HepG2 (cell line): ENCODE results near the gene CD300A. TPM values are rescaled to one million over a fixed set of nuclear protein-coding genes. Genes with fewer than 3 reads are reported as not detected.

Source experiments
- ETV5 ChIP-seq: IDR thresholded peaks from 2 replicates; pipeline ENCODE4 v1.6.1; 2018; ENCODE audit warnings: missing biosample characterization, missing genetic modification reagents, inconsistent platforms, borderline replicate concordance
- FOSL2 ChIP-seq: sonication (generic); formaldehyde crosslinking; IDR thresholded peaks from 2 replicates; pipeline ENCODE4 v1.4.0; 2020; ENCODE audit warnings: missing genetic modification reagents
- MTF2 ChIP-seq: sonication (generic); formaldehyde crosslinking; IDR thresholded peaks from 2 replicates; pipeline ENCODE4 v1.5.0; 2020; ENCODE audit warnings: missing genetic modification reagents, borderline replicate concordance
- MZF1 ChIP-seq: sonication (generic); formaldehyde crosslinking; IDR thresholded peaks from 2 replicates; pipeline ENCODE4 v1.8.1; 2023; ENCODE audit warnings: mild to moderate bottlenecking, missing genetic modification reagents, borderline replicate concordance
- PCBP1 ChIP-seq: fragments of 200-400 bp; formaldehyde crosslinking; IDR thresholded peaks from 2 replicates; pipeline ENCODE4 v1.6.1; 2017; ENCODE audit warnings: mild to moderate bottlenecking, low read depth, low read length, borderline replicate concordance
- PRPF4 ChIP-seq: fragments of 200-400 bp; formaldehyde crosslinking; IDR thresholded peaks from 2 replicates; pipeline ENCODE4 v1.6.1; 2016; ENCODE audit warnings: low read length, low read depth; ENCODE audit not compliant: poor library complexity, severe bottlenecking
- RBM39 ChIP-seq: fragments of 200-400 bp; formaldehyde crosslinking; IDR thresholded peaks from one replicate; pipeline ENCODE4 v1.6.1; 2018; ENCODE audit warnings: antibody characterized with exemption, mild to moderate bottlenecking, low read depth, low read length; ENCODE audit not compliant: poor library complexity, severe bottlenecking
- ZNF333 ChIP-seq: sonication (generic); formaldehyde crosslinking; IDR thresholded peaks from 2 replicates; pipeline ENCODE4 v1.4.0; 2020; ENCODE audit warnings: mild to moderate bottlenecking, missing genetic modification reagents, borderline replicate concordance
- ZNF350 ChIP-seq: sonication (generic); formaldehyde crosslinking; IDR thresholded peaks from 2 replicates; pipeline ENCODE4 v1.4.0; 2020; ENCODE audit warnings: mild to moderate bottlenecking, low read depth, missing genetic modification reagents, borderline replicate concordance
- ZNF468 ChIP-seq: sonication (generic); formaldehyde crosslinking; IDR thresholded peaks from 2 replicates; pipeline ENCODE4 v1.8.0; 2022; ENCODE audit warnings: mild to moderate bottlenecking, moderate library complexity, missing genetic modification reagents
- polyA plus RNA-seq, 8 experiments: library from polyadenylated mRNA; depleted of rRNA in 3 of 8; stranded (reverse) in 7 of 8; unstranded in 1 of 8; fragments of >200 nt; fragmentation: Illumina TruSeq in 4 of 8; extraction: Trizol in 4 of 8; gene quantifications; 2 replicates each; pipeline versions ENCODE4 v1.2.1 to v1.2.3, GENCODE V29; 2011 to 2016; ENCODE audit warnings: low read depth in 4 of 8, missing spikeins in 1 of 8, mixed read lengths in 1 of 8; ENCODE audit not compliant: insufficient read depth in 1 of 8
- total RNA-seq, 5 experiments: library from RNA; depleted of rRNA; stranded (reverse); fragments of >200 nt; fragmentation: Illumina TruSeq; extraction: Trizol; gene quantifications; 2 replicates each; pipeline ENCODE4 v1.2.3, GENCODE V29; 2016; ENCODE audit warnings: low read depth in 1 of 5
- TF ChIP-seq, protein P1 (sequence below): sonication (generic); formaldehyde crosslinking; conservative IDR thresholded peaks from 2 replicates; pipeline ENCODE4 v1.4.0; 2020; ENCODE audit warnings: mild to moderate bottlenecking, missing genetic modification reagents, moderate library complexity
- TF ChIP-seq, protein P2 (sequence below): sonication (generic); formaldehyde crosslinking; IDR thresholded peaks from 2 replicates; pipeline ENCODE4 v1.4.0; 2020; ENCODE audit warnings: low read depth, mild to moderate bottlenecking, missing genetic modification reagents
- TF ChIP-seq, protein P3 (sequence below): conservative IDR thresholded peaks from 2 replicates; pipeline ENCODE4 v1.6.1; 2018; ENCODE audit warnings: missing genetic modification reagents
- TF ChIP-seq, protein P4 (sequence below): sonication (generic); formaldehyde crosslinking; IDR thresholded peaks from 2 replicates; pipeline ENCODE4 v1.5.0; 2020; ENCODE audit warnings: mild to moderate bottlenecking, missing genetic modification reagents
- TF ChIP-seq, protein P5 (sequence below): sonication (generic); formaldehyde crosslinking; IDR thresholded peaks from 2 replicates; pipeline ENCODE4 v1.4.0; 2020; ENCODE audit warnings: low read depth, missing genetic modification reagents

Gene CD300A
- total and polyA plus RNA-seq, 2 of the 13 experiments (the other 11 are each of a cell fraction or from before 2014, with no cell fraction given), result not detected

DNA sequence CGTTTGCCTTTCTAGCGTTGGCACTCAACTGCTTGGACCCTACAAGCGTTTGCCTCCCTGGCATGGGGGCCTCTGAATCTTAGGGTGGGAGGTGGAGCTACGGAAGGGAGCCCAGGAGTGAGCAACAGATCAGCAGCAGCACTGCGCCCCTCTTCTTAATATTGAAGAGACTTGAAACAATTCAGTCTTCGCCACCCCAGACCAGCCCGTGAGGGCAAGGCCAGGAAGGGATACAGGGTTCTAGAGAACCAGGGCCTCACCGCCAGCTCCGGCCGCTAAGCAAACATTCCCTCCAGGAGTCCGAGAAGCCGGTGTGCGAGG is 36.1 kb upstream of the CD300A start (continued):
- TF ChIP-seq, protein P1, sequence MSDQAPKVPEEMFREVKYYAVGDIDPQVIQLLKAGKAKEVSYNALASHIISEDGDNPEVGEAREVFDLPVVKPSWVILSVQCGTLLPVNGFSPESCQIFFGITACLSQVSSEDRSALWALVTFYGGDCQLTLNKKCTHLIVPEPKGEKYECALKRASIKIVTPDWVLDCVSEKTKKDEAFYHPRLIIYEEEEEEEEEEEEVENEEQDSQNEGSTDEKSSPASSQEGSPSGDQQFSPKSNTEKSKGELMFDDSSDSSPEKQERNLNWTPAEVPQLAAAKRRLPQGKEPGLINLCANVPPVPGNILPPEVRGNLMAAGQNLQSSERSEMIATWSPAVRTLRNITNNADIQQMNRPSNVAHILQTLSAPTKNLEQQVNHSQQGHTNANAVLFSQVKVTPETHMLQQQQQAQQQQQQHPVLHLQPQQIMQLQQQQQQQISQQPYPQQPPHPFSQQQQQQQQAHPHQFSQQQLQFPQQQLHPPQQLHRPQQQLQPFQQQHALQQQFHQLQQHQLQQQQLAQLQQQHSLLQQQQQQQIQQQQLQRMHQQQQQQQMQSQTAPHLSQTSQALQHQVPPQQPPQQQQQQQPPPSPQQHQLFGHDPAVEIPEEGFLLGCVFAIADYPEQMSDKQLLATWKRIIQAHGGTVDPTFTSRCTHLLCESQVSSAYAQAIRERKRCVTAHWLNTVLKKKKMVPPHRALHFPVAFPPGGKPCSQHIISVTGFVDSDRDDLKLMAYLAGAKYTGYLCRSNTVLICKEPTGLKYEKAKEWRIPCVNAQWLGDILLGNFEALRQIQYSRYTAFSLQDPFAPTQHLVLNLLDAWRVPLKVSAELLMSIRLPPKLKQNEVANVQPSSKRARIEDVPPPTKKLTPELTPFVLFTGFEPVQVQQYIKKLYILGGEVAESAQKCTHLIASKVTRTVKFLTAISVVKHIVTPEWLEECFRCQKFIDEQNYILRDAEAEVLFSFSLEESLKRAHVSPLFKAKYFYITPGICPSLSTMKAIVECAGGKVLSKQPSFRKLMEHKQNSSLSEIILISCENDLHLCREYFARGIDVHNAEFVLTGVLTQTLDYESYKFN (CRISPR knock-in tag), result no peak
- no peak for TF ChIP-seq PCBP1
- no peak for TF ChIP-seq PRPF4
- TF ChIP-seq, protein P2, sequence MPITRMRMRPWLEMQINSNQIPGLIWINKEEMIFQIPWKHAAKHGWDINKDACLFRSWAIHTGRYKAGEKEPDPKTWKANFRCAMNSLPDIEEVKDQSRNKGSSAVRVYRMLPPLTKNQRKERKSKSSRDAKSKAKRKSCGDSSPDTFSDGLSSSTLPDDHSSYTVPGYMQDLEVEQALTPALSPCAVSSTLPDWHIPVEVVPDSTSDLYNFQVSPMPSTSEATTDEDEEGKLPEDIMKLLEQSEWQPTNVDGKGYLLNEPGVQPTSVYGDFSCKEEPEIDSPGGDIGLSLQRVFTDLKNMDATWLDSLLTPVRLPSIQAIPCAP (CRISPR knock-in tag), result no peak
- TF ChIP-seq ZNF350, result no peak
- no peak for TF ChIP-seq MZF1
- no peak for TF ChIP-seq FOSL2 (CRISPR knock-in tag)
- TF ChIP-seq ZNF468 (CRISPR knock-in tag), result no peak
- TF ChIP-seq ETV5 (CRISPR knock-in tag), result no peak
- TF ChIP-seq, protein P3, sequence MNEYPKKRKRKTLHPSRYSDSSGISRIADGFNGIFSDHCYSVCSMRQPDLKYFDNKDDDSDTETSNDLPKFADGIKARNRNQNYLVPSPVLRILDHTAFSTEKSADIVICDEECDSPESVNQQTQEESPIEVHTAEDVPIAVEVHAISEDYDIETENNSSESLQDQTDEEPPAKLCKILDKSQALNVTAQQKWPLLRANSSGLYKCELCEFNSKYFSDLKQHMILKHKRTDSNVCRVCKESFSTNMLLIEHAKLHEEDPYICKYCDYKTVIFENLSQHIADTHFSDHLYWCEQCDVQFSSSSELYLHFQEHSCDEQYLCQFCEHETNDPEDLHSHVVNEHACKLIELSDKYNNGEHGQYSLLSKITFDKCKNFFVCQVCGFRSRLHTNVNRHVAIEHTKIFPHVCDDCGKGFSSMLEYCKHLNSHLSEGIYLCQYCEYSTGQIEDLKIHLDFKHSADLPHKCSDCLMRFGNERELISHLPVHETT (CRISPR knock-in tag), result no peak
- TF ChIP-seq, protein P4, sequence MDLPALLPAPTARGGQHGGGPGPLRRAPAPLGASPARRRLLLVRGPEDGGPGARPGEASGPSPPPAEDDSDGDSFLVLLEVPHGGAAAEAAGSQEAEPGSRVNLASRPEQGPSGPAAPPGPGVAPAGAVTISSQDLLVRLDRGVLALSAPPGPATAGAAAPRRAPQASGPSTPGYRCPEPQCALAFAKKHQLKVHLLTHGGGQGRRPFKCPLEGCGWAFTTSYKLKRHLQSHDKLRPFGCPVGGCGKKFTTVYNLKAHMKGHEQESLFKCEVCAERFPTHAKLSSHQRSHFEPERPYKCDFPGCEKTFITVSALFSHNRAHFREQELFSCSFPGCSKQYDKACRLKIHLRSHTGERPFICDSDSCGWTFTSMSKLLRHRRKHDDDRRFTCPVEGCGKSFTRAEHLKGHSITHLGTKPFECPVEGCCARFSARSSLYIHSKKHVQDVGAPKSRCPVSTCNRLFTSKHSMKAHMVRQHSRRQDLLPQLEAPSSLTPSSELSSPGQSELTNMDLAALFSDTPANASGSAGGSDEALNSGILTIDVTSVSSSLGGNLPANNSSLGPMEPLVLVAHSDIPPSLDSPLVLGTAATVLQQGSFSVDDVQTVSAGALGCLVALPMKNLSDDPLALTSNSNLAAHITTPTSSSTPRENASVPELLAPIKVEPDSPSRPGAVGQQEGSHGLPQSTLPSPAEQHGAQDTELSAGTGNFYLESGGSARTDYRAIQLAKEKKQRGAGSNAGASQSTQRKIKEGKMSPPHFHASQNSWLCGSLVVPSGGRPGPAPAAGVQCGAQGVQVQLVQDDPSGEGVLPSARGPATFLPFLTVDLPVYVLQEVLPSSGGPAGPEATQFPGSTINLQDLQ (CRISPR knock-in tag), result no peak
- 0 out of 2 replicates have a peak, but pooled peaks have one; percentile 39 for TF ChIP-seq MTF2 (CRISPR knock-in tag)
- TF ChIP-seq, protein P5, sequence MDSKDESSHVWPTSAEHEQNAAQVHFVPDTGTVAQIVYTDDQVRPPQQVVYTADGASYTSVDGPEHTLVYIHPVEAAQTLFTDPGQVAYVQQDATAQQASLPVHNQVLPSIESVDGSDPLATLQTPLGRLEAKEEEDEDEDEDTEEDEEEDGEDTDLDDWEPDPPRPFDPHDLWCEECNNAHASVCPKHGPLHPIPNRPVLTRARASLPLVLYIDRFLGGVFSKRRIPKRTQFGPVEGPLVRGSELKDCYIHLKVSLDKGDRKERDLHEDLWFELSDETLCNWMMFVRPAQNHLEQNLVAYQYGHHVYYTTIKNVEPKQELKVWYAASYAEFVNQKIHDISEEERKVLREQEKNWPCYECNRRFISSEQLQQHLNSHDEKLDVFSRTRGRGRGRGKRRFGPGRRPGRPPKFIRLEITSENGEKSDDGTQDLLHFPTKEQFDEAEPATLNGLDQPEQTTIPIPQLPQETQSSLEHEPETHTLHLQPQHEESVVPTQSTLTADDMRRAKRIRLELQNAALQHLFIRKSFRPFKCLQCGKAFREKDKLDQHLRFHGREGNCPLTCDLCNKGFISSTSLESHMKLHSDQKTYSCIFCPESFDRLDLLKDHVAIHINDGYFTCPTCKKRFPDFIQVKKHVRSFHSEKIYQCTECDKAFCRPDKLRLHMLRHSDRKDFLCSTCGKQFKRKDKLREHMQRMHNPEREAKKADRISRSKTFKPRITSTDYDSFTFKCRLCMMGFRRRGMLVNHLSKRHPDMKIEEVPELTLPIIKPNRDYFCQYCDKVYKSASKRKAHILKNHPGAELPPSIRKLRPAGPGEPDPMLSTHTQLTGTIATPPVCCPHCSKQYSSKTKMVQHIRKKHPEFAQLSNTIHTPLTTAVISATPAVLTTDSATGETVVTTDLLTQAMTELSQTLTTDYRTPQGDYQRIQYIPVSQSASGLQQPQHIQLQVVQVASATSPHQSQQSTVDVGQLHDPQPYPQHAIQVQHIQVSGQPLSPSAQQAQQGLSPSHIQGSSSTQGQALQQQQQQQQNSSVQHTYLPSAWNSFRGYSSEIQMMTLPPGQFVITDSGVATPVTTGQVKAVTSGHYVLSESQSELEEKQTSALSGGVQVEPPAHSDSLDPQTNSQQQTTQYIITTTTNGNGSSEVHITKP (CRISPR knock-in tag), result no peak
- TF ChIP-seq RBM39, result no peak
- 0 out of 2 replicates have a peak, but pooled peaks have one; percentile 68 for TF ChIP-seq ZNF333 (CRISPR knock-in tag)
